T-helper 22 cell (primary cell): Measurements from ENCODE around the gene PMEL.
"Not testable (repeated sequence)": the region's sequence is repeated elsewhere in the genome, so short reads cannot be mapped to it uniquely, and the experiment has no call there.

Experiments used
- DNase-seq: peaks from one replicate; pipeline ENCODE4 v3.0.0-alpha.2; 2020; ENCODE audit warnings: low read depth

PMEL gene

DNA sequence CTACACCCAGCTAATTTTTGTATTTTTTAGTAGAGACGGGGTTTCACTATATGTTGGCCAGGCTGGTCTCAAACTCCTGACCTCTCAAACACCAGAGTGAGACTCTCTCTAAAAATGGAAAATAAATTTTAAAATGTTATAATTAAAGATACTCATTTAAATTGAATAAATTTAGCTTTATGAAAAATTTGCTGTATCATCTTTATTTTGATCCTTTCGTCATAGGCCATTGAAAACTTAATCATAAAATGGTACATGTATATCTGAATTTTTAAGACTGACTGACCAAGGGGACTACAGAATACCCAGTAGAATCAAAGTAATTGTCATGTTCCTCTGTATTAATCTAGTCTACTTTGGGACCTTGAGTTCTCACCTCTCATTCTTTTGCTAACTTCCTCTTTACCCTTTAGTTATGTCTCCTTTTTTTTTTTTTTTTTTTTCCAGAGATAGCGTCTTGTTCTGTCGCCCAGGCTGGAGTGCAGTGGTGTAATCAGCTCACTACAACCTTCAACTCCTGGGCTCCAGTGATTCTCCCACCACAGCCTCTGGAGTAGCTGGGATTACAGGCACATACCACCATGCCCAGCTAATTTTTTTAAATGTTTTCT, 17.5 kb upstream of the PMEL start:
- DNase-seq, result no peak

DNA sequence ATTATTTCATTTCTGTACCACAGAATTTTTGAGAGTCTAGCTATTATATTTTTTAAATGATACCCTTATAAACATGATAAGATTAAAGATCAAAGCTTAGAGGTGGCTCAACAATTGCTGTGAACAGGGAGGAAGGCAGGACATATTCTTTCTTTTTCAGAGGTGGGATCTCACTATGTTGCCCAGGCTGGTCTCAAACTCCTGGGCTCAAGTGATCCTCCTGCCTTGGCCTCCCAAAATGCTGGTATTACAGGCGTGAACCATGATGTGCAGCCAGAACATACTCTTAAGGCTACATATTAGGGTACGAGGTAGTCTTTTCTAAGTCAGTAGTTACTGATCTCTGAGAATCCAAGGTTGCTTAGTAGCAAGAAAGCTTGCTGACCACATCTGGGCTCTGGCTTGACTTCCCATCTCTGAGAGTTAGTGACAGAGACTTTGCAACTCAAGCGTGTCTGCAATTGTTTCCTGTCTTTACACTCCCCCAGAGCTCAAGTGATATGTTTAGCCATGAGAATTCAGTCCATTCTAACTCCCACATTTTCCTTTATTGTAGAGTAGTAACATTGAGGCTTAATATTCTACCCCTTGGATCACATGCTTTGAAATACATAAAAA, 16.6 kb upstream of the PMEL start:
- no peak for DNase-seq

DNA sequence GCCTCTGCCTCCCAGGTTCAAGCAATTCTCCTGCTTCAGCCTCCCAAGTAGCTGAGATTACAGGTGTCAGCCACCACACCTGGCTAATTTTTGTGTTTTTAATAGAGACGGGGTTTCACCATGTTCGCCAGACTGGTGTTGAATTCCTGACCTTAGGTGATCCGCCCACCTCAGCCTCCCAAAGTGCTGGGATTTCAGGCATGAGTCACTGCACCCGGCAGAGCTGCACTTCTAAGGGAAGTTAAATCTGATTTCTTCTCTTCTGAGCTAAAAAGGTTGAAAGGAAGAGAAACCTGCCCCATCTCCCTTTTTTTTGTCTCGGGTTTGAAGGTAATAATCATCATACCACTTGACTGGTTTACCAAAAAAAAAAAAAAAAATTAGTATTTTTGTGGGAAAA, 16.0 kb upstream of the PMEL start:
- DNase-seq, result not testable (repeated sequence)

DNA sequence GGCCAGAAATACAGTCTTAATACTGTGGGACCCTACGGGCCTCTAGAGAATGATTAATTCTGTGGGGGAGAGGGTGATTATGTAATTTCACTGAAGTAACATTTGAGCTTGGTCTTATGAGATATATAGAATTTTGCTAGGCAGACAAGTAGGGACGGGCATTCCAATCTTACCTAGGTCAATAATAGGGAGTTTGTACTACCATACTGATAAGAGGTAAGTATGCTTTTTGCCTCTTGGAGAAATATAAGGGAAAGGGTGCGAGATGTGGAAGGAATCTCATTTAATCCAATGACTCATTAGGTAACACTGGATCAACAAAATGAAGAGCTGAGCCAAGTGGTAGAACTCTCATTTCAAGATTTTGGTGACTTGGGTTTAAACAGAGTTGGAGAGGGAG, 13.2 kb upstream of the PMEL start:
- DNase-seq, result no peak

DNA sequence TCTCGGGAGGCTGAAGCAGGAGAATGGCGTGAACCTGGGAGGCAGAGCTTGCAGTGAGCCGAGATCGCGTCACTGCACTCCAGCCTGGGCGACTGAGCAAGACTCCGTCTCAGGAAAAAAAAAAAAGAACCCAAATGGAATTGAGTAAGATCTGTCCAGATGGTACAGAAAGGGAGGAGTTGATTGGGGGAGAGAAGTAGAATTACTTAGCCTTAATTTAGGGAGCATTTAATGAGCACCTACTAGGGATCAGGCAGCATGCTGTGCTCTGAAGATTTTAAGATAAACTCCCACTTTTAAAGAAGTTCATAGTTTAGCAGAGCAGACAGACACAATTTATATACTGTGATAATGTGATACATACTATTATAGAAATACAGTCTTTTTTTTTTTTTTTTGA, 12.6 kb upstream of the PMEL start:
- DNase-seq, result no peak

DNA sequence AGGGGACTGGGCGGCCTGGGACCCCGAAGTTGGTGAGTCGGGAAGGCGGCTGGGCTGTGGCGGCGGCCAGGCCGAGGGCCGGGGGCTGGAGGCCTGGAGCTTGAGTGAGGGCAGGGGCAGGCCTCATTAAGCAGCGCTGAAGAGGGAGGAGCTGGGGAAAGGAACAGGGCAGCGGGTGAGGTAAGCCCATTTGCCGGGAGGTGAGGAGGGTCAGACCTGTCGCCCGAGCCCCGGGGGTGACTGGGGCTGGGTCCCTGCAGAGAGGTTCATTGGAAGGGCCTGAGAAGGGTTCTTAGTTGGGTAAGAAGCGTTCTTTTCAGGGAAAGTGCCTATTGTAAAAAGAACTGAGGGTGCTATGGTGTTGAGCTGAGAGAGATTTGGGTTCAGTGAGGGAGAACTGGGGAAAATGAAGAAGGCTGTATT, 8.5 kb upstream of the PMEL start:
- DNase-seq, result peak; percentile 29

DNA sequence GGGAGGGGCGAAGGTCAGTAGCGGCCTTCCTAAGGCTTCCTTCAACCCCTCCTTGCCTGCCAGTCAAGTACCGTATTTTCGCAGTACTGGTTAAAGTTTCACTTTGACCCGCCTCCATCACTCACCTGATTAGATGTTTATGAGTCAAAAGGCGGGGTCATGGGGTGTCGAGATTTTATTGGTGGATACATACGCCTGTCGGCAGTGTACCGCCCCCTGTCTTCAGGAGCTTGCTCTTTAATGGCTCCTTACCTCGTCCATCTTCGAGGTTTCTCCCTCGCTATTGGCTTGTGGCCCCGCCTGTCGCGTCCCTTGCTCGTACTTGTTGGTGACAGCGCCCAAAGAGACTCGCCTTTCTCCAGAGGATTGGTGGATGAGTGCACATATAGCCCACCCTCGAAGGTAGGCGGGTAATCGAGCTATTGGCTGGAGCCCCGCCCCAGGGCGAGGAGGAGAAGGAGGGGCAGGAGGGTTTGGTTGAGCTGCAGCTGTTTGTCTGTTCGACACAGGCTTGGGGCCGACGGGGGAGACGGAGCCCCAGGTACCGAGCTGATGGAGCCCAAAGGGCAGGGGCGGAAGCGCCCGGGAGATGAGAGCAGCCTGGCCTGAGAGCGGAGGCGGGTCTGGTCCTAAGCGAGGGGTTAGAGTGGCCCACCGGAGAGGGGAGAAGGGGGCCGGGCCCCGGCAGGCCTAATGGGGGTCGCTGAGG, 7.9 kb upstream of the PMEL start, which contains the start of gene RAB5B:
Gene RAB5B, plus strand, starts transcription at position 480 of the 709 bp plus-strand sequence. CDS start 12,883 bp downstream, outside the sequence.
- peak; percentile 99 for DNase-seq

DNA sequence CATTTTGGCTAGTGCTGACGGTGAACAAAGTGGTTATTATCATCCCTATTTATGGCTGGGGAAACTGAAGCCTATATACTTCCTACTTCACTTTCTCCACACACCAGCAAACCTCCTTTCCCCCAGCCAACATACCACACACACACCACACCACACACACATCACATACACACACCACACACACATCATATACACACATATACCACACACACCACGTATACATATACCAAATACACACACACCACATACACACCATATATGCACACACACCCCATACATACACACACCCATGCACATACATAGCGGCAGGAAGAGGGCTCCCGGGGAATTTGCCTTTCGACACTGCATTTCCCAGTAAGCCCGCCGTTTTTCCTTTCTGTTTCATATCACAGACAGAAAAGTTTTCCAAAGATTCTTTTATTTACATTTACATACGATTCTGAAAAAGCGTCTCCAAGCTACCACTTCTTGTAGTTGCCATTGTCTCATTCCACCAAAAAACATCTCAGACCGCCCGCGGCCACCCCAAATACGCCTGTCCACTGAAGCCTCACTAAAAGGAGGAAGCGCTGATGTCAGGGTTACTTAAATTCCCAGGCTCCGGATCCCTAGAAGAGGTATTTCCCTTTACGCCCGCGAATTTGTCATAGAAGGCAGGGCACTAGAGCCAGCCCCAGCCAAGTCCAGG, 7.2 kb upstream of the PMEL start:
- DNase-seq, result no peak

DNA sequence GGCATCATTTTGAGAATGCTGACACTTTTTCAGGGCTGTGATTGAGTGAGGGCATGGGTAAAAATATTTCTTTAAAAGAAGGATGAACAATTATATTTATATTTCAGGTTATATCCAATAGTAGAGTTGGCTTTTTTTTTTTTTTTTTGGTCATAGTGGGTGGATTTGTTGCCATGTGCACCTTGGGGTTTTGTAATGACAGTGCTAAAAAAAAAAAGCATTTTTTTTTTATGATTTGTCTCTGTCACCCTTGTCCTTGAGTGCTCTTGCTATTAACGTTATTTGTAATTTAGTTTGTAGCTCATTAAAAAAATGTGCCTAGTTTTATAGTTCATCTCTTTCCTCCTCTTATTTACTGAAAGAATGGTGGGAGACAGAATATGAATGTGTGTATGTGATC, 6.6 kb upstream of the PMEL start:
- no peak for DNase-seq

DNA sequence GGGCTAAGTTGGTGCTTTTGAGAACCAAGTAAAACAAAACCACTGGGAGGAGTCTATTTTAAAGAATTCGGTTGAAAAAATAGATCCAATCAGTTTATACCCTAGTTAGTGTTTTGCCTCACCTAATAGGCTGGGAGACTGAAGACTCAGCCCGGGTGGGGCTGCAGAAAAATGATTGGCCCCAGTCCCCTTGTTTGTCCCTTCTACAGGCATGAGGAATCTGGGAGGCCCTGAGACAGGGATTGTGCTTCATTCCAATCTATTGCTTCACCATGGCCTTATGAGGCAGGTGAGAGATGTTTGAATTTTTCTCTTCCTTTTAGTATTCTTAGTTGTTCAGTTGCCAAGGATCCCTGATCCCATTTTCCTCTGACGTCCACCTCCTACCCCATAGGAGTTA, 6.2 kb upstream of the PMEL start:
- DNase-seq, result no peak

DNA sequence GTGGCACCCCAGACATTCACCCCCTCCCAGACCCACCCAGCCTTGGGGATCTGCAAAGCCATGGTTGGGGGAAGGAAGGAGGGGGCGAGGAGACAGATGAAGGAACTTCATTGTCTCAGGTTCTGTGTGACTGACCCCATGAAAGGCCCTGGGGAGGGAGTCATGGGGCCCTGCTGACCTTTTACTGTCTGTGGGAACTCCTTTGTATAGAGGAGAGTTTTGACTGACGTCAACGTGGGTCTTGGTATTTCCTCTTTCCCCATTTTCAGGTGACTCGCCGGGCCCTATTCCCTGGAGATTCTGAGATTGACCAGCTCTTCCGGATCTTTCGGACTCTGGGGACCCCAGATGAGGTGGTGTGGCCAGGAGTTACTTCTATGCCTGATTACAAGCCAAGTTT, 4.9 kb upstream of the PMEL start:
- DNase-seq, result no peak

DNA sequence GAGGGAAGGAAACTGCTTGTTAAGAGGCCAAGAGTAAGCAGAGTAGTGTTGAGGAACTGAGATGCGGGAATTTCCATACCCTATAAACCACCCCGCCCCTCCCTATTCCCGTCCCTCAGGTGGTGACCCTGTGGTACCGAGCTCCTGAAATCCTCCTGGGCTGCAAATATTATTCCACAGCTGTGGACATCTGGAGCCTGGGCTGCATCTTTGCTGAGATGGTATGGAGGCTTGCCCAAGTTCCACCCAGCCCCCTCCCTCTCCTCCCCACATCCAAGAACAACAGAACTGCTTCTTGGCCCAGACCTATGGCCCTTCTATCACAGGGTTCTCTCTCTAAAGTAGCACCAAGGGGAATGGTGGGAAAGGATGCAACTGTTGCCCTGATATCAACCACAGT, 3.5 kb upstream of the PMEL start:
- no peak for DNase-seq

DNA sequence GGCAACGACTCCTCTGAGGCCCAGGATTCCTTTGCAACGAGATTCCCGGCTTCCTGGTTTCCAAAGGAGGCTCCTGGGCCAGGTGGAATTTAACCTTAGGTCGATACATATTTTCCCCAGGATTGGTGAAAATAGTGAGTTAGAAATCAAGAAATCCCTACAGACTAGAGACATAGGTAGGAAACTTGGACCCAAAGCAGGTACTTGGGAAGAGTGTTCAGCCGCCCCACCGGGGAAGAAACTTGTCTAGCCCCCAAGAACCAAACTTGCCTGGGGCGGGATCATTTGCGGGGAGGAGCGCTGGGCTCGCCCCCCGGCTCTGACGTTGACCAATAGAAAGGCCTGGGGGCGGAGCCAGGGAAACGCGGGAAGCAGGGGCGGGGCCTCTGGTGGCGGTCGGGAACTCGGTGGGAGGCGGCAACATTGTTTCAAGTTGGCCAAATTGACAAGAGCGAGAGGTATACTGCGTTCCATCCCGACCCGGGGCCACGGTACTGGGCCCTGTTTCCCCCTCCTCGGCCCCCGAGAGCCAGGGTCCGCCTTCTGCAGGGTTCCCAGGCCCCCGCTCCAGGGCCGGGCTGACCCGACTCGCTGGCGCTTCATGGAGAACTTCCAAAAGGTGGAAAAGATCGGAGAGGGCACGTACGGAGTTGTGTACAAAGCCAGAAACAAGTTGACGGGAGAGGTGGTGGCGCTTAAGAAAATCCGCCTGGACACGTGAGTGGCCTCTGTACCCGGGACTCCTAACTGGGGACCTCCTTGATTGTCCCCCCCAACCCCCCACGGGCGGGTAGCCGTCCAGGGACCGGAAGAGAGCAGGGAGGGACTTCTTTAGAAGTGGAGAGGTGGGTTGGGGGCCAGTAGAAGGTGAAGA, 803 bp upstream of the PMEL start, which contains the start of gene CDK2:
Gene CDK2, plus strand, starts transcription at position 423 of the 874 bp plus-strand sequence. Its CDS starts 179 bp downstream, at position 602.
- DNase-seq, result peak; percentile 79

DNA sequence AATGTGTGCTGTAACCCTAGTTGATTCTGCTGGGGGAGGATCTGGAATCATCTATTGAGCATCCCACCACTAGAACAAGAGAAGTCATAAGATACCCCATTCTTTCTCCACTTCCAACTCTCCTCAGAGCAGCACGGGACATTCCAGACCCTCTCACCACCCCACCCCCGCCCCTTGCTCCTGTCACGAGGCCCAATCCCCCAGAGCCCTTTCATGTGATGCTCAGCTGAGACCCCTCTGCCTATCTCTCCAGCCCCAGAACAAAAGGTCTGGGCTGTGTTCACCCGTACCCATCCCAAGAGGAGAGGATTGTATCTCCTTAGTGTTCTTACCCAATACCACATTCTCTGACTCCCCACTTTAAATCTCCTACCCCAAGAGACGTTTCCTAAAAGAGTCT, 602 bp downstream of the PMEL start:
- DNase-seq, result no peak

DNA sequence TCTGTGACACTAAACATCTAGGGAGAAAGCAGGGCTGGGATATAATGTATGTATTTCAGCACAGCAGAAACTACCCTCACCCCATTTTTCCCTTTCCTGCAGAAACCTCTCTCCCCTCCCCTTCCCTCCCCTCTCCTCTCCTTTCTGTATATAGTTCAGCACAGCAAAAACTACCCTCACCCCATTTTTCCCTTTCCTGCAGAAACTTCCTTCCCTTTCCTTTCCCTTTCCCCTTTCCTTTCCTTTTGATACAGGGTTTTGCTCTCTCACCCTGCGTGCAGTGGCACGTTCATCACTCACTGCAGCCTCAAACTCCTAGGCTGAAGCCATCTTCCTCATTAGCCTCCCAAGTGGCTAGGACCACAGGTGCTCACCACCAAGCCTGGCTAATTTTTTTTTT, 2.1 kb downstream of the PMEL start:
- no peak for DNase-seq

DNA sequence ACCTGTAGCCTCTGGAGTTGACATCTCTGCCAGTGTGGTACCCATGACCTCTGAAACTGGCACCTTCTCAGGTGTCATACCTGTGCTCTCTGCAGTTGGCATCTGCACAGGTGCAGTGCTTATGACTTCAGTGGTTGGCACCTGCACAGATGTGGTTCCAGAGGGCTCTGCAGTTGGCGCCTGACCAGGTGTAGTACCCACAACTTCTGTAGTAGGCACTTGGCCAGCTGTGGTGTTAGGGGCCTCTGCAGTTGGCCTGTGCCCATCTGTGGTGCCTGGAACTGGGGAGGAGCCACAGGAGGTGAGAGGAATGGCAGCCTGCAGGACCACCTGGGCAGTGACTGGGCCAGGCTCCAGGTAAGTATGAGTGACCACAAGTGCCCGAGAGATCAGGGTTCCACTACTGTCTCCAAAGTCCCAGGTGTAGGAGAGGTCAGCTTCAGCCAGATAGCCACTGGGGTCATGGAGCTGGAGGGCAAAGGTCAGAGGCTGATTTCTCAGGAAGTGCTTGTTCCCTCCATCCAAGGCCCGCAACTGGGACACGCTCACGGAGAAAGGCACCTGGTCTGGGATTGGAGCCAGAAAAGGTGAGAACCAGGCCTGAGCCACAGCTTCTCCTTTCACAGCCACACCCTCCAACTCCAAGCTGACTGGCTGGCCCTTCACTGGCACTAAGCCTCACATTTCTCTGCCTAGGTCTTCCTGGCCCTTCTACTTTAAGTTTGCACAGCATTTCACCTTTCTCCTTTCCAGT, 8.6 kb downstream of the PMEL start:
- DNase-seq, result no peak

DNA sequence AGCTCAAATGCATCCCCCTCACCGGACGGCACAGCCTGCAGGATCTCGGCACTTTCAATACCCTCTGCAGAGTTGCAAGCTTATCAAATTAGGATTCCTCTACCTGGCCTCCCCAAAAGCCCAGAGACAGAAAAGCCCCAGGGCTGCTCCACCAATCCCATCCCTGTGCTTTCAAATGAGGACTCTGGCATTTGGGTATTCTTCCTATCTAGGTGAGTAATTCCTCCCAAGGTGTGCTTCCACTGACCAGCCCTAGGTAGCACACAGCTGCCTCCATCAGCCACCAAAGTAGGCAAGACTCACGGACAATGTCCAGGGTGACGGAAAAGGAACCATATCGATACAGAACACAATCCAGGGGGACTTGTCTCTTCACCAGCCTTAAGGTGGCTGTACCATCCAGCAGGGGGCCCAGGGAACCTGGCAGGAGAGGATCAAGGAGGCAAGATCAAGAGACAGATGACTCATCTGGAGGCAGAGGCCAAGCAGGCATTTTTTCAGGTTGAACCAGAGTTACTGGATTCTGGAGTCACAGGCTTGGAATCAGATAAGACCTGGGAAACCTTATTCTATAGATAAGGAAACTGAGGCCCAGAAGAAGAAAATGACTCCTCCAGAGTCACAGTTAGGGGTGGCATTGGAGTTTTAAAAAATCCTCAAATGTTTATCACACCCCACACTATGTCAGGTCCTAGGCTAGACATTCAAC, 9.9 kb downstream of the PMEL start:
- DNase-seq, result peak; percentile 29

DNA sequence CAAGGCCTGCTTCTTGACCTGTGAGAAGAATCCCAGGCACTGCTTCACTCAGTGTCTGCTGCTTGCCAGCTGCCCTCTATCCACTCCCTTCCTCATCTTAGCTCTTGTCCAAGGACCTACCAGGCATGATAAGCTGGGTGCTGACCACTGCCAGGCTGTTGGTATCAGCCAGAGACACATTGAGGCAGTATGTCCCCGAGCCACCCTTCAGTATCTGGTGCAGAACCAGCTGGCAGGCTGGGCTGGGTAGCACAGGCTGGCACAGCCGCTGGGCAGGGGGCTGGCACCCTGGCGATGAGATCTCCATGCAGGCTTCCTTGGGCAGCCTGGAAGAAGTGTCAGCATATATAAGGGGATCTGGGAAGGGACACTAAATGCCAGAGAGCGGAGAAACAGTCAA, 10.5 kb downstream of the PMEL start:
- DNase-seq, result no peak

DNA sequence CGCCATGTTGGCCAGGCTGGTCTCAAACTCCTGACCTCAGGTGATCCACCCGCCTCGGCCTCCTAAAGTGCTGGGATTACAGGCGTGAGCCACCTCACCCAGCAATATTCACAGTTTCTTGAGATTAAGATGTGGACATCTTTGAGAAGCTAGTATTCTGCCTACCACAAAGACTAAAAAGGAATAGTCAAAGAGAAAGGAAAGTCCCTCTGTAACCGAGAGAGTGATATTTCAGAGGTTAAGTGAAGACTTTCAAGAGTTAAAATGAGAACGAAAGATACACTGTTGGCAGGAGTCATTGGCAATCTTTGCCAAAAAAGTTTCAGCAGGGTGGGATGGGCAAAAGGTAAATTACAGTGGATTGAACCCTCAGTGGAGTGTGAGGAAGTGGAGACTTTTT, 19.3 kb downstream of the PMEL start:
- no peak for DNase-seq

DNA sequence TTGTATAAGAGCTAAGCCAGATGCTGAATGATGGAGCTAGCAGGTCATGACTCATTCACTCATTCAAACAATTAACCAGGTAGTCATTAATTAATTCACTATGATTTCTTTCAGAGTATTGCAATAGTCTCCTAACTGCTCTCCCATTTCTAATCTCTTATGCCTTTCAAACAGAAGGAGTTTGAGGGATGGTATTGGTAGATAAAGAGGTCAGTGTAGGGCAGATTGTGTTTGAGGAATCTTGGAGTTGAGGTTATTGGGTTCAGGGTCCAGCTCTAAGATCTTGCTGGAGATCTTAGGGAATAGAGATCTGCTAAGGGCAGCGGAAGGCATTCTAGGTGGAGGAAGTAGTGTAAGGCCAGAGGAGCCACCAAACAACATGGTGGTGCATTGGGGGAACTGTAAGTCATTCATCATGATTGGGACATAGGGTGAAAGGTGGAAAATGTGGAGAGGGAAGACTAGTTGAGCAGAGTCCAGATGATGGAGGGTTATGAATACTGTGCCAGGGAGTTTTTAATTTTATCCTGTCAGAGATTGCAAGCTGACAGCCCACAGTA, 23.2 kb downstream of the PMEL start:
- no peak for DNase-seq
